T-helper 2 cell treated with Interferon-gamma antibody and Interleukin-4, amounts not matched to agents 5 μg/mL and 100 μg/mL, for 36 hours (primary cell): ENCODE measurements around the gene ERICH2.

Experiments used
- DNase-seq: peaks from one replicate; pipeline ENCODE4 v3.0.0; 2021; ENCODE audit warnings: low spot score
- H3K27ac Mint-ChIP-seq: one replicate; pipeline ENCODE4 v1.8.0; 2021; ENCODE audit warnings: mild to moderate bottlenecking, mixed read lengths
- H3K27me3 Mint-ChIP-seq: one replicate; pipeline ENCODE4 v1.8.0; 2021; ENCODE audit warnings: low read depth, mixed read lengths
- H3K36me3 Mint-ChIP-seq: one replicate; pipeline ENCODE4 v1.8.0; 2021; ENCODE audit warnings: low read depth, mixed read lengths
- H3K4me1 Mint-ChIP-seq: one replicate; pipeline ENCODE4 v1.8.0; 2021; ENCODE audit warnings: low read depth, mixed read lengths
- H3K4me3 Mint-ChIP-seq: one replicate; pipeline ENCODE4 v1.8.0; 2022; ENCODE audit warnings: mild to moderate bottlenecking, moderate library complexity, mixed read lengths
- H3K9me3 Mint-ChIP-seq: one replicate; pipeline ENCODE4 v1.8.0; 2021; ENCODE audit warnings: mixed read lengths

The ERICH2 gene

DNA sequence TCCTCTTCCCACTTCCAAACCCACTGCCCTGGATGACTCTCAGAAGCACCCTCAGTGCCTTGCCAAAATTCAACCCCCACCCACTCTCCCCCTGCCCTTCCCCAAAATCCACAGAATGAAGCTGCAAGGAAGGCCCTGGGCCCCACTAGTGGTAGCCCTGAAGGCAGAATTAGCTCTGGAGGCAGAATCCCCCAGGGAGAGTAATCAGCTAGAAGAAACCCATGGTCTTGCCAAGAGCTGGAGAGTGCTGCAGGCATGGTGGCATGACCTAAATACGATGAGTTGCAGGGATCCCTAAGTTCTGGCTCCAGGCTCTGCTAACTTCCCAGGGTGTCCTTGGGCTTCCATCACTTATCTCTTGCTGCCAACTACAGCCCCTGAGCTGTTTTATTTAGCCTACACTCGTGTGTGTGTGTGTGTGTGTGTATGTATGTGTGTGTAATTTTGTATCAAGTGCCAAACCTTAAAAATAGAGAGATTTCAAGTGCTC is 54.4 kb downstream of the ERICH2 start:
- Mint-ChIP-seq H3K4me3 (no peak overlapping the region), H3K27me3 (peaks cover 52% of the 10 kb centered on the region)

GRCh38 chr2:170827841-170828532 is 57.8 kb downstream of the ERICH2 start:
- Mint-ChIP-seq H3K9me3 (no peaks in the 10 kb centered on the region), H3K4me1 (peaks cover 2% of the 10 kb centered on the region), H3K4me3 (no peak overlapping the region), H3K27ac (no peak overlapping the region), H3K27me3 (peaks cover 24% of the 10 kb centered on the region), H3K36me3 (peaks cover 7% of the 10 kb centered on the region)
- no peak for DNase-seq

More for the DNA sequence above, 54.4 kb downstream of the ERICH2 start:
- DNase-seq = no peak
- Mint-ChIP-seq H3K27ac (no peak overlapping the region), H3K4me1 (peaks cover 25% of the 10 kb centered on the region), H3K36me3 (peaks cover 17% of the 10 kb centered on the region), H3K9me3 (no peaks in the 10 kb centered on the region)

DNA sequence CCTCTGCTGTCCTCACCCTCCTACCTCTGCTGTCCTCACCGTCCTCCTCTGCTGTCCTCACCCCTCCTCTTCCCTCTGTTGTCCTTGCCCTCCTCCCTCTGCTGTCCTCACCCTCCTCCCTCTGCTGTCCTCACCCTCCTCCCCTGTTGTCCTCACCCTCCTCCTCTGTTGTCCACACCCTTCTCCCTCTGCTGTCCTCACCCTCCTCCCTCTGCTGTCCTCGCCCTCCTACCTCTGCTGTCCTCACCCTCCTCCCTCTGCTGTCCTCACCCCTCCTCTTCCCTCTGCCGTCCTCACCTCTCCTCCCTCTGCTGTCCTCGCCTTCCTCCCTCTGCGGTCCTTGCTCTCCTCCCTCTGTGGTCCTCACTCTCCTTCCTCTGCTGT is 58.3 kb downstream of the ERICH2 start:
- Mint-ChIP-seq H3K9me3 (no peaks in the 10 kb centered on the region), H3K27me3 (peaks cover 24% of the 10 kb centered on the region), H3K27ac (no peak overlapping the region)

DNA sequence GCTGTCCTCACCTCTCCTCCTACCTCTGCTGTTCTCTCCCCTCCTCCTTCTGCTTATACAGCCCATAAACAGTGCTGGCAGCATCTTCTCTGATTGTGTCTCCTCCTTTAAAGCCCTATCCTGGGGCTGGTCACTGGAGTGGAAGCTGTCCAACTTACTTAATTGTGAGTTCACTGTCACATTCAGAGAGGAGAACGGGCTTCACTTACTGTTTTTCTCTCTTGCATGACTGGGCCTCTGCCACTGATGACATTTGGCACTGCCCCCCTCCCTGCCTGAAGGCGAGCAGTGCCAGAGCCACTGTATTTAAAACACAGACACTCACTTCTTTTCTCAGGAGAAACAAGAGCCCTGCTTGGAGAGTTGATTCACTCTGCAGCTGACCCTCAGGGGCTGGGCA is 58.9 kb downstream of the ERICH2 start:
- Mint-ChIP-seq H3K4me3 (no peak overlapping the region), H3K36me3 (peaks cover 7% of the 10 kb centered on the region), H3K4me1 (peaks cover 2% of the 10 kb centered on the region), H3K27me3 (peaks cover 19% of the 10 kb centered on the region), H3K9me3 (no peaks in the 10 kb centered on the region), H3K27ac (no peak overlapping the region)
- no peak for DNase-seq

More for the DNA sequence above, 58.3 kb downstream of the ERICH2 start:
- no peak overlapping the region for H3K4me3 Mint-ChIP-seq
- peaks cover 7% of the 10 kb centered on the region for H3K36me3 Mint-ChIP-seq
- no peak for DNase-seq
- H3K4me1 Mint-ChIP-seq = peaks cover 2% of the 10 kb centered on the region

- H3K36me3 Mint-ChIP-seq = peaks cover 4% of the 10 kb centered on the region
- peaks cover 2% of the 10 kb centered on the region for H3K4me1 Mint-ChIP-seq
- DNase-seq = no peak
- no peaks in the 10 kb centered on the region for H3K9me3 Mint-ChIP-seq
- no peak overlapping the region for H3K27ac Mint-ChIP-seq
- H3K4me3 Mint-ChIP-seq = no peak overlapping the region
- H3K27me3 Mint-ChIP-seq = peaks cover 8% of the 10 kb centered on the region
Measured at GRCh38 chr2:170830166-170830565, 60.0 kb downstream of the ERICH2 start.

DNA sequence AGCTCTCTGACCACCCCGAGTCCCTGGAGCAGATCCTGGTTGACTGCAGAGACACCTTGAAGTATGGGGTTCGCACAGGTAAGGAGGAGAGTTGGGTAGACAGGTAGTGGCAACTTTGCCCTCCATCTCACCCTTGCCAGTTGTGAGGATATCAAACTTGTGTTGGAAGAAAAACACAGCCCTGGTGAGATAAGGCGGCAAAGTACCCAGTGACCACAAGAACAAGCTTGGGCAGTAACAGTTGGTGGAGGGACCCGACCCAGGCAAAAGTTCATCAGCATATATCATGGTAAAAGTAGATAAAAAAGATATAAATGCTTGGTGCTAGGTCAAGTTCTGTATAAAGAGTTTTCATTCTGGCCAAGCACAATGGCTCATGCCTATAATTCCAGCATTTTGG is 60.9 kb downstream of the ERICH2 start:
- Mint-ChIP-seq H3K36me3 (no peaks in the 10 kb centered on the region), H3K27ac (no peak overlapping the region), H3K4me1 (peaks cover 1% of the 10 kb centered on the region), H3K4me3 (no peak overlapping the region), H3K9me3 (no peaks in the 10 kb centered on the region), H3K27me3 (peaks cover 4% of the 10 kb centered on the region)
- no peak for DNase-seq

DNA sequence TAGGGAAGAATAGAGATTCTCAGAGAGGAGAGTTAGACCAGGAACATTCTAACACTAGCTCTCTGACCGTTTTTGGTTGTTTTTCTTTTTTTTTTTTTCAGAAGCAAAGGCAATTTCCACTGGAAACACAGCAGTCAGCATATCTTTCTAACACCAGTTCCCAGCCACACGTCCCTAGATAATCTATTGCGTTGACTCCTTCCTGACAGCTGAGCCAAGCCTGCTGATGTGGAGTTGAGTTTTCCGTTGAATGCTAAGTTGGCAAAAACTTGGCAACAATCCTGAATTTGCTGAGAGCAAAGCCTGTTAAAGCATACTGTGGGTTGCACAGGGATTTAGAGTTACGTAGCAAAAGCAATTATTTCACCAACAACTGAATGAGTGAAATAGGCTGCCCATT is 65.8 kb downstream of the ERICH2 start:
- H3K36me3 Mint-ChIP-seq = peaks cover 10% of the 10 kb centered on the region
- H3K4me3 Mint-ChIP-seq = no peak overlapping the region
- no peaks in the 10 kb centered on the region for H3K4me1 Mint-ChIP-seq
- H3K27ac Mint-ChIP-seq = no peak overlapping the region
- H3K9me3 Mint-ChIP-seq = no peaks in the 10 kb centered on the region
- DNase-seq = no peak
- H3K27me3 Mint-ChIP-seq = no peaks in the 10 kb centered on the region

DNA sequence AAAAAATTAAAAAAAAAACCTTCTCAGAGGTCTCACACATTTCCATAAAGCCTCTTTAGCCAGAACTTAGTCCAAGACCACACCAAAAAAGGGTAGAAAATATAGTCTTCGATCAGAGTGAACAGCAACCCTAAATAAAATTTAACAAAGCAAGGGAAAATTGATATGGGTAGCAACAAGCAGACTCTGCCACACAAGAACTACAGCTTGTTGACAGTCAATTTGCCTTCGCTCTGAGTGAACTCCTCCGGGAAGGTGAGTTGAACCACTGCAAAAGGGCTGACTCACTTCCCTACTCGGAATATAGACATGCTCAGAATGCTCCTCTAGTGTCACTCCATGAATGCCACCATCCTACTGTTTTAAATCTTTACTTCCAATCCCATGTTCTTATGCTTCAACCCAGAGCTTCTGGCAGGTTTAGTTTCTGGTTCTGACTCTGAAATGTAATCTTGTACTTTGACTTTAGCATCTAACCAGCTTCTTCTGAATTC is 70.6 kb downstream of the ERICH2 start:
- DNase-seq = no peak
- Mint-ChIP-seq H3K36me3 (peaks cover 14% of the 10 kb centered on the region), H3K27me3 (no peaks in the 10 kb centered on the region), H3K27ac (no peak overlapping the region), H3K9me3 (no peaks in the 10 kb centered on the region), H3K4me1 (peaks cover 21% of the 10 kb centered on the region), H3K4me3 (no peak overlapping the region)

- Mint-ChIP-seq H3K36me3 (peaks cover 14% of the 10 kb centered on the region), H3K4me1 (peaks cover 21% of the 10 kb centered on the region), H3K27ac (no peak overlapping the region), H3K4me3 (no peak overlapping the region), H3K27me3 (no peaks in the 10 kb centered on the region), H3K9me3 (no peaks in the 10 kb centered on the region)
- DNase-seq = no peak
Measured at GRCh38 chr2:170842785-170843184, 72.6 kb downstream of the ERICH2 start.

DNA sequence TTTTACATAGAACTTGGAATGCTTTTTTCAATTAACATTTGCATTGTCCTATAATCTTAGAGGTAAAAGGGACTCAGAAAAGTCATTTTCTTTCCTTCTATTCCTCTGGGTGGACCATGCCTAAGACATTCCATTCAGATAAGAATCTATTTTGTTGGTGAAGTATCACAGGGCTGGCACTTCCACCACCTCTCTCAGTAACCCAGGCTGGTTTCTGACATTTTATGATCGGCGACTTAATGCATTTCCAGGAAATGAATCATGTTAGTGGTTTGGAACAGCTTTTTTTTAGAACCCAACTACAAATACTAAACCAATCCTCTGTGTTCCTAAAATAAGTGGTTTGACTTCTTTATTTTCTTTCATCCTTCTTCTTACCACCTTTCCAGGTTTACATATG is 73.5 kb downstream of the ERICH2 start:
- H3K27ac Mint-ChIP-seq = no peak overlapping the region

DNA sequence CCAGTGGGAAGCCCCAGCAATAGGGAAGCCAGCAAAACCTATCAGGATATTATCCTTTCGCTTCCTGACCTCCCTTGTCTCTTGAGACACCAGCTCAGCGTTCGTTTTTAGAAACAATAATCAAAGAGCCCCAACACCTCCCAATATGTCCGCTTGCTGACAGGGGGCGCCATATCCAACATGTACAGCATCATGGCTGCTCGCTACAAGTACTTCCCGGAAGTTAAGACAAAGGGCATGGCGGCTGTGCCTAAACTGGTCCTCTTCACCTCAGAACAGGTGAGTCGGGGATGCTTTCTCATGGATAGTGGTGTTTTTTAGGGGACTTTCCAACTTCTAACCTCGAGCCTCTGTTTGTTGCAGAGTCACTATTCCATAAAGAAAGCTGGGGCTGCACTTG is 75.2 kb downstream of the ERICH2 start:
- DNase-seq = no peak

More for the DNA sequence above, 73.5 kb downstream of the ERICH2 start:
- peaks cover 10% of the 10 kb centered on the region for H3K36me3 Mint-ChIP-seq
- H3K27me3 Mint-ChIP-seq = no peaks in the 10 kb centered on the region
- peak; percentile 37 for DNase-seq
- H3K4me1 Mint-ChIP-seq = peaks cover 21% of the 10 kb centered on the region
- no peaks in the 10 kb centered on the region for H3K9me3 Mint-ChIP-seq
- H3K4me3 Mint-ChIP-seq = peak overlapping the region; percentile 54

GRCh38 chr2:170846314-170846713 is 76.1 kb downstream of the ERICH2 start:
- Mint-ChIP-seq H3K36me3 (peaks cover 13% of the 10 kb centered on the region), H3K4me1 (peaks cover 21% of the 10 kb centered on the region), H3K27ac (no peak overlapping the region), H3K27me3 (no peaks in the 10 kb centered on the region), H3K4me3 (no peak overlapping the region), H3K9me3 (no peaks in the 10 kb centered on the region)
- no peak for DNase-seq

More for the DNA sequence above, 75.2 kb downstream of the ERICH2 start:
- H3K27me3 Mint-ChIP-seq = no peaks in the 10 kb centered on the region
- no peaks in the 10 kb centered on the region for H3K9me3 Mint-ChIP-seq
- peaks cover 13% of the 10 kb centered on the region for H3K36me3 Mint-ChIP-seq
- H3K27ac Mint-ChIP-seq = no peak overlapping the region
- H3K4me3 Mint-ChIP-seq = no peak overlapping the region
- H3K4me1 Mint-ChIP-seq = peaks cover 21% of the 10 kb centered on the region

DNA sequence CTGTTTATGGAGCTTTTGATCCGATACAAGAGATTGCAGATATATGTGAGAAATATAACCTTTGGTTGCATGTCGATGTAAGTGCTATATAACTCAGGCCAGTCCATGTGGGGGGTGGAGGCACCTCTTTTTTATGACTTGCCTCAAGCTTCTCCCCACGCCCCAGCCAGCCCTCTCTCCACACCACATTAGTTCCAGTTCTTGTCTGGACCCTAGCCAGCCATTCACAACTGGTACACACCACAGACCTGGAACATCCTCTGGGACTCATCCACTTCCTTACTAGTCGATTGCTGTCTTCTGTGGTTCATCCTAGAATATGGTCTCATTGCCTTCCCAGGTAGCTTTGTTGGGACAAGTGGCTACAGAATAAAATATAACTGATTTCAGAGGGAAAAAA is 77.5 kb downstream of the ERICH2 start:
- H3K4me3 Mint-ChIP-seq = no peak overlapping the region
- no peaks in the 10 kb centered on the region for H3K27me3 Mint-ChIP-seq
- H3K4me1 Mint-ChIP-seq = peaks cover 19% of the 10 kb centered on the region
- H3K27ac Mint-ChIP-seq = no peak overlapping the region
- DNase-seq = no peak
- peaks cover 9% of the 10 kb centered on the region for H3K36me3 Mint-ChIP-seq
- H3K9me3 Mint-ChIP-seq = no peaks in the 10 kb centered on the region
